Suprapubic skin (tissue), 4 donors: Measurements from ENCODE around the gene ANXA3. TPM values are rescaled to one million over a fixed set of nuclear protein-coding genes. Genes with fewer than 3 reads are reported as not detected.

Experiments
- DNase-seq, 2 donors: peaks; one replicate each; pipeline ENCODE4 v3.0.0-alpha.2; 2019; ENCODE audit warnings: low spot score in 2 of 2
- H3K27ac ChIP-seq: fragments of 200-600 bp; sonication (generic); one replicate; pipeline ENCODE4 v1.5.1; 2019
- H3K27me3 ChIP-seq: fragments of 200-600 bp; sonication (generic); one replicate; pipeline ENCODE4 v1.5.1; 2019
- H3K36me3 ChIP-seq: fragments of 200-600 bp; sonication (generic); one replicate; pipeline ENCODE4 v1.5.1; 2019
- H3K4me1 ChIP-seq: fragments of 200-600 bp; sonication (generic); one replicate; pipeline ENCODE4 v1.5.1; 2019
- H3K4me3 ChIP-seq: fragments of 200-600 bp; sonication (generic); one replicate; pipeline ENCODE4 v1.5.1; 2019; ENCODE audit warnings: mild to moderate bottlenecking
- H3K9me3 ChIP-seq: fragments of 200-600 bp; sonication (generic); one replicate; pipeline ENCODE4 v1.5.1; 2019
- EP300 ChIP-seq: sonication (generic); formaldehyde crosslinking; IDR thresholded peaks from one replicate; pipeline ENCODE4 v1.6.1; 2017; ENCODE audit warnings: antibody characterized with exemption
- POLR2A ChIP-seq, 2 donors: fragments of 450-650 bp; IDR thresholded peaks; one replicate each; pipeline ENCODE4 v1.6.1; 2017; ENCODE audit warnings: antibody characterized with exemption in 2 of 2, mild to moderate bottlenecking in 2 of 2, moderate library complexity in 2 of 2
- POLR2AphosphoS5 ChIP-seq, 3 donors: sonication (generic); formaldehyde crosslinking; IDR thresholded peaks; one replicate each; pipeline ENCODE4 v1.6.1; 2017; ENCODE audit warnings: antibody characterized with exemption in 3 of 3
- WGBS: methylation state at CpG from one replicate; pipeline ENCODE4 v1.1.5; 2018; 5-methylcytosine and 5-hydroxymethylcytosine counted together
- total RNA-seq, 4 donors: library from RNA; depleted of rRNA; stranded (reverse); fragments of >200 nt; gene quantifications; one replicate each; pipeline ENCODE4 v1.1.0, GENCODE V29; 2016
- TF ChIP-seq, protein P1 (sequence below), 2 donors: fragments of 200-600 bp in 1 of 2; fragments of 450-650 bp in 1 of 2; sonication (generic) in 1 of 2; IDR thresholded peaks; one replicate each; pipeline ENCODE4 v1.5.1; 2016 to 2019; ENCODE audit warnings: antibody characterized with exemption in 2 of 2, mild to moderate bottlenecking in 1 of 2, moderate library complexity in 1 of 2

Gene ANXA3
- total RNA-seq, 4 donors from 2014 or later: 13.8 to 36.7 (median 19.8) TPM

DNA sequence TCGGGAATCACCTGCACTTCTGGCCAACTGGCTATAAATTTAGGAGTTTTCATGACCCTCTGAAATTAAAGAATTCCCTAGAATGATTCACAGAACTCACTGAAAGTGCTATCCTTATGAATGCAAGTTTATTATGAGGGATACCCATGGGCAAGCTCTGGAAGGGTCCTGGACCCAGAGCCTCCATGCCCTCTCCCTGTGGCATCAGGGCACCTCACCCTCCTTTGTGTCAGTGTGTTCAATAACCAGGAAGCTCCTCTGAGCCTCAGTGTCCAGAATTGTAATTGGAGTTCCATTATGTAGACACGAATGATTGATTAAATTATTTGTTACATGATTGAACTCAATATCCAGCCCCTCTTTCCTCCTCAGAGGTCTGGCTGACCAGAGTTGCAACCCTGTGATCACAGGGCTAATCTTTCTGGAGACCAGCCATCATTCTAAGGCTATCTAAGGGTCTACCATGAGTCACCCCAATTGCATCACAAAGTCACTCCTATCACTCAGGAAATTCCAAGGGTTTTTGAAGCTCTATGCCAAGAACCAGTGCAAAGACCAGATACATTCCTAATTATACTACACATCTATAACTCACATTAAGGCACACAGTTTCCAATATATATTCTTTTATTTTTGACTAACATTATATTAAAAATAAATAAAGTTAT lies 8.9 kb downstream of the ANXA3 start:
- Histone ChIP-seq H3K27ac (no peak overlapping the region), H3K4me1 (no peaks in the 10 kb centered on the region)
- WGBS: 91% methylated on average over 2 of the region's 2 CpGs

DNA sequence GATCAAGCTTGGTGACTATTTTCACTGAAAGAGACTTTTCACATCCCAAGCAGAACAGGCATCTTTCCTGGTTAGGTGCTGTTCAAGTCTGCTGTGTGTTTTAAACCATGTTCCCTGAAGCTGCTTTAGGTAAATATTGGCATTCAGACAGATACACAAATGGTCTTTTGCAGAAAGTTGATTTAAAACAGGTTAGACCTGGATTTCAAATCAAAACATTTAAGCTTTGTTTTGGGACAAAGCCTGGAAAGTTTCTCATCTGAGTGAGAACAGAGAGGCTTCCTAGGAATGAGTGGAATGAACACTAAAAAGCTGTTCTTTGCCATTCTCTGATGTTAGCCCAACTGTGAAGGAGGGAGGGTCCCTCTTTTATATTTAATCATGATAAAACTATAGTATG lies 10.1 kb downstream of the ANXA3 start:
- H3K9me3 ChIP-seq: no peaks in the 10 kb centered on the region
- H3K4me1 ChIP-seq: no peaks in the 10 kb centered on the region
- no peaks in the 10 kb centered on the region for H3K36me3 ChIP-seq
- no peak overlapping the region for H3K4me3 ChIP-seq
- TF ChIP-seq POLR2AphosphoS5 (IDR thresholded peaks at IDR 0.05) (no peak), POLR2A (IDR thresholded peaks at IDR 0.05) (no peak), EP300 (no peak)
- TF ChIP-seq, protein P1, sequence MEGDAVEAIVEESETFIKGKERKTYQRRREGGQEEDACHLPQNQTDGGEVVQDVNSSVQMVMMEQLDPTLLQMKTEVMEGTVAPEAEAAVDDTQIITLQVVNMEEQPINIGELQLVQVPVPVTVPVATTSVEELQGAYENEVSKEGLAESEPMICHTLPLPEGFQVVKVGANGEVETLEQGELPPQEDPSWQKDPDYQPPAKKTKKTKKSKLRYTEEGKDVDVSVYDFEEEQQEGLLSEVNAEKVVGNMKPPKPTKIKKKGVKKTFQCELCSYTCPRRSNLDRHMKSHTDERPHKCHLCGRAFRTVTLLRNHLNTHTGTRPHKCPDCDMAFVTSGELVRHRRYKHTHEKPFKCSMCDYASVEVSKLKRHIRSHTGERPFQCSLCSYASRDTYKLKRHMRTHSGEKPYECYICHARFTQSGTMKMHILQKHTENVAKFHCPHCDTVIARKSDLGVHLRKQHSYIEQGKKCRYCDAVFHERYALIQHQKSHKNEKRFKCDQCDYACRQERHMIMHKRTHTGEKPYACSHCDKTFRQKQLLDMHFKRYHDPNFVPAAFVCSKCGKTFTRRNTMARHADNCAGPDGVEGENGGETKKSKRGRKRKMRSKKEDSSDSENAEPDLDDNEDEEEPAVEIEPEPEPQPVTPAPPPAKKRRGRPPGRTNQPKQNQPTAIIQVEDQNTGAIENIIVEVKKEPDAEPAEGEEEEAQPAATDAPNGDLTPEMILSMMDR (IDR thresholded peaks at IDR 0.05): no peak
- H3K27me3 ChIP-seq: no peaks in the 10 kb centered on the region
- H3K27ac ChIP-seq: no peak overlapping the region
- DNase-seq: no peak

More for the DNA sequence above, 8.9 kb downstream of the ANXA3 start:
- no peak for DNase-seq
- no peaks in the 10 kb centered on the region for H3K27me3 ChIP-seq
- no peaks in the 10 kb centered on the region for H3K9me3 ChIP-seq
- no peak overlapping the region for H3K4me3 ChIP-seq
- no peaks in the 10 kb centered on the region for H3K36me3 ChIP-seq
- TF ChIP-seq POLR2A (IDR thresholded peaks at IDR 0.05): no peak
- no peak for TF ChIP-seq POLR2AphosphoS5 (IDR thresholded peaks at IDR 0.05)
- TF ChIP-seq, protein P1 (IDR thresholded peaks at IDR 0.05): no peak
- no peak for TF ChIP-seq EP300

DNA sequence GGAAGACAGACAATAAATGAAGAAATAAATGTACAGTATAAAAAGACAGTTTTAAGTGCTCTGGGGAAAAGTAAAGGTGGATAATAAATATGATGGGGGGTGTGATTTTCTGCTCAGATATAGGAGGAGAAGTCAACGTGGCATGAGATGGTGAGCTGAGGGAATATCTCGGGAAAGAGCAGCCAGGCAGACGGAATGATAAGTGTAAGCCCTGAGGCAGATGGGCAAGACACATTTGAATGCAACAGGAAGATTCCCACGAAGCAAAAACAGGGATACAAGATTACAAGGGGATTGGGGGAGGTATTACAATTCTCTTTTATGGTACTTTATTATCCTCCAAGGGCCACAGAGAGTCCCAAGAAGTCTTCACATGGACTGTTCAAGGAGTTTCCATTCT lies 11.1 kb downstream of the ANXA3 start:
- TF ChIP-seq POLR2A (IDR thresholded peaks at IDR 0.05) (no peak), POLR2AphosphoS5 (IDR thresholded peaks at IDR 0.05) (no peak), EP300 (no peak)
- TF ChIP-seq, protein P1 (IDR thresholded peaks at IDR 0.05): no peak
- Histone ChIP-seq H3K36me3 (no peaks in the 10 kb centered on the region), H3K4me1 (no peaks in the 10 kb centered on the region), H3K9me3 (no peaks in the 10 kb centered on the region), H3K27ac (no peak overlapping the region), H3K4me3 (no peak overlapping the region), H3K27me3 (no peaks in the 10 kb centered on the region)
- WGBS: 60% methylated on average over 4 of the region's 4 CpGs
- DNase-seq: no peak

DNA sequence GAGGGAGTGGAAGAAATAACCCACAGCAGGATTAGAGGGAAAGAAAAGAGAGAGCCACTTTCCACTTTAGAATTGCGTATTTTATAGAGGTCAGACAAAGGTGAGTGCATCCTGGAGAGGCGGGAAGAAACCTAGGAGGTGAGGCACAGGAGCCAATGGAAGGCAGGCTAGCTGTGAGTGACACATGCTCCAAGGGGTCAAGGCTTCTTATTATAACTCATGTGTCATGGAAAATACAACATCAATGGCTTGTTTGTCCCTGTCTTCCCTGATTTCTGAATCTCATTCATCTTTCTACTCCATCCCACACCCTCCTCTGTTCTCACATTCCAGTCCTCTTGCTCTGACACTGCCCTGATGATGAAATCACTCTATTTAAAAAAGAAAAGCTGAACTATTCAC lies 14.4 kb downstream of the ANXA3 start:
- H3K27ac ChIP-seq: peak overlapping the region; percentile 46

DNA sequence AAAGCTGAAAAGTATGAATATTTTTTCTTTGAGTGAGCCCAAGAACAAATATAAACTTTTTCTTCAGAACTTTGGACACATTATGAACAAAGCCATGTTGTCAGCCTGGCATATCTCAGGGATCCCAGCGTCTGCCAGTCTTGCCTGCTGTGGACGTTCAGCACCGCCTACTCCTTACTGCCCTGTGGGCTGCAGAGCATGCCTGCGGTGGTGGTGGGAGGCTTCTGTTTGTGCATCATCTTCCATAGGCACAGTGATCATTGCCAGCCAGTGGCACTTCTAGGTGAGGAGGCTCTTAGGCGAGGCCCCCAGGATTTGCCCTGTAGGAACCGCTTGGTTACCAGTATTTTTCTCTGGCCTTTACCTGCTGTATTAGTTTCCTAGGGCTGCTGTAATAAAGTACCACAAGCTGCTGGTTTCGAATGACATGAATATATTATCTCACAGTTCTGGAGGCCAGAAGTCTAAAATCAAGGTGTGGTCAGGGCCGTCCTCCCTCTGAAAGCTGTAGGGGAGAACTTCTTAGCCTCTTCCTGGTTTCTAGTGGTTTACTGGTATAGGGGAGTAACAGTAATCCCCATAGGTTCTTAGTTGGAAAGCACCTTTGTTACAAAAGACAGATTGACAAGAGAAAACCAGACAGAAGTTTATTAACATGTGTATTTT lies 15.4 kb downstream of the ANXA3 start:
- Histone ChIP-seq H3K4me3 (no peak overlapping the region), H3K27ac (peak overlapping the region; percentile 1), H3K27me3 (no peaks in the 10 kb centered on the region), H3K36me3 (no peaks in the 10 kb centered on the region), H3K4me1 (peaks cover 6% of the 10 kb centered on the region), H3K9me3 (no peaks in the 10 kb centered on the region)
- no peak for TF ChIP-seq EP300
- TF ChIP-seq, protein P1 (IDR thresholded peaks at IDR 0.05): no peak
- no peak for TF ChIP-seq POLR2AphosphoS5 (IDR thresholded peaks at IDR 0.05)
- no peak for TF ChIP-seq POLR2A (IDR thresholded peaks at IDR 0.05)
- WGBS: 74% methylated on average over 8 of the region's 8 CpGs
- DNase-seq: no peak

More for the DNA sequence above, 14.4 kb downstream of the ANXA3 start:
- TF ChIP-seq EP300: no peak
- TF ChIP-seq POLR2AphosphoS5 (IDR thresholded peaks at IDR 0.05): no peak
- no peak for TF ChIP-seq POLR2A (IDR thresholded peaks at IDR 0.05)
- TF ChIP-seq, protein P1 (IDR thresholded peaks at IDR 0.05): no peak
- peaks cover 6% of the 10 kb centered on the region for H3K4me1 ChIP-seq
- H3K27me3 ChIP-seq: no peaks in the 10 kb centered on the region
- 85% methylated on average over 2 of the region's 2 CpGs for WGBS
- H3K36me3 ChIP-seq: no peaks in the 10 kb centered on the region
- no peak overlapping the region for H3K4me3 ChIP-seq
- no peaks in the 10 kb centered on the region for H3K9me3 ChIP-seq
- no peak for DNase-seq
